ENCODE results near the gene IFI27. TPM values are rescaled to one million over a fixed set of nuclear protein-coding genes. Genes with fewer than 3 reads are reported as not detected.

IFI27 gene
- total RNA-seq, 4 donors from 2014 or later: 39.5 to 958 (median 291) TPM

- WGBS, 2 donors: 91% methylated on average over 2 of the region's 2 CpGs
- Histone ChIP-seq H3K27me3 (no peaks in the 10 kb centered on the region), H3K36me3 (peaks cover 0 to 44% (median 3%) of the 10 kb centered on the region in 3 donors), H3K27ac (no peak overlapping the region), H3K9me3 (peaks cover 0 to 8% (median 6%) of the 10 kb centered on the region in 3 donors), H3K4me3 (peak overlapping the region in 1 of 4 donors; percentile 46), H3K4me1 (peaks cover 17 to 53% (median 37%) of the 10 kb centered on the region in 3 donors)
- TF ChIP-seq POLR2A (IDR thresholded peaks at IDR 0.05): no peak
- TF ChIP-seq, protein P1, sequence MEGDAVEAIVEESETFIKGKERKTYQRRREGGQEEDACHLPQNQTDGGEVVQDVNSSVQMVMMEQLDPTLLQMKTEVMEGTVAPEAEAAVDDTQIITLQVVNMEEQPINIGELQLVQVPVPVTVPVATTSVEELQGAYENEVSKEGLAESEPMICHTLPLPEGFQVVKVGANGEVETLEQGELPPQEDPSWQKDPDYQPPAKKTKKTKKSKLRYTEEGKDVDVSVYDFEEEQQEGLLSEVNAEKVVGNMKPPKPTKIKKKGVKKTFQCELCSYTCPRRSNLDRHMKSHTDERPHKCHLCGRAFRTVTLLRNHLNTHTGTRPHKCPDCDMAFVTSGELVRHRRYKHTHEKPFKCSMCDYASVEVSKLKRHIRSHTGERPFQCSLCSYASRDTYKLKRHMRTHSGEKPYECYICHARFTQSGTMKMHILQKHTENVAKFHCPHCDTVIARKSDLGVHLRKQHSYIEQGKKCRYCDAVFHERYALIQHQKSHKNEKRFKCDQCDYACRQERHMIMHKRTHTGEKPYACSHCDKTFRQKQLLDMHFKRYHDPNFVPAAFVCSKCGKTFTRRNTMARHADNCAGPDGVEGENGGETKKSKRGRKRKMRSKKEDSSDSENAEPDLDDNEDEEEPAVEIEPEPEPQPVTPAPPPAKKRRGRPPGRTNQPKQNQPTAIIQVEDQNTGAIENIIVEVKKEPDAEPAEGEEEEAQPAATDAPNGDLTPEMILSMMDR (IDR thresholded peaks at IDR 0.05): no peak
- intact Hi-C loops (cut with DNase I): no loop called here
- DNase-seq: no peak
These were observed 35.5 kb upstream of the IFI27 start for GRCh38 chr14:94075008-94075407.

- H3K4me3 ChIP-seq: peak overlapping the region in 2 of 4 donors; percentile 46 to 69
- H3K36me3 ChIP-seq: peaks cover 0 to 44% (median 3%) of the 10 kb centered on the region in 3 donors
- no peak overlapping the region for H3K27ac ChIP-seq
- no peaks in the 10 kb centered on the region for H3K27me3 ChIP-seq
- peaks cover 0 to 8% (median 6%) of the 10 kb centered on the region in 3 donors for H3K9me3 ChIP-seq
- DNase-seq: no peak
- 51 to 60% methylated on average over 7 of the region's 7 CpGs for WGBS, 2 donors
- peaks cover 17 to 60% (median 42%) of the 10 kb centered on the region in 3 donors for H3K4me1 ChIP-seq
- no peak for TF ChIP-seq POLR2A (IDR thresholded peaks at IDR 0.05)
- TF ChIP-seq, protein P1 (IDR thresholded peaks at IDR 0.05): no peak
- intact Hi-C loops (cut with DNase I): no loop called here
These were observed 33.3 kb upstream of the IFI27 start for GRCh38 chr14:94077111-94077821.

DNA sequence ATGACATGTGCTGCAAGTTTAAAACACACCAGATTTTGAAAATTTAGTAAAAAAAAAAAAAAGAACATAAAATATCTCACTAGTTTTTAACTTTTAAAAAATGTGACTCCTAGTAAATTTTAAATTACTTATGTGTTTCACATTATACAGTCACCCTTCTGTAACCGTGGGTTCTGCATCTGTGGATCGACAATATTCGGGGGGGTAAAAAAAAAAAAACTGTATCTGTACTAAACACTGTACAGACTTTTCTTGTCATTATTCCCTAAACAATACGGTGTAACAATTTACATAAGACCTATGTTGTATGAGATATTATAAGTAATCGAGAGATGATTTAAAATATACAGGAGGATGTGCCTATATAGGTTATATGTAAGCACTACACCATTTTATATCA, 32.7 kb upstream of the IFI27 start:
- DNase-seq: no peak
- TF ChIP-seq POLR2A (IDR thresholded peaks at IDR 0.05): no peak
- TF ChIP-seq, protein P1 (IDR thresholded peaks at IDR 0.05): no peak
- peaks cover 0 to 44% (median 3%) of the 10 kb centered on the region in 3 donors for H3K36me3 ChIP-seq
- H3K27ac ChIP-seq: peak overlapping the region in 1 of 4 donors; percentile 96
- H3K9me3 ChIP-seq: peaks cover 0 to 8% (median 6%) of the 10 kb centered on the region in 3 donors
- 71 to 78% methylated on average over 5 of the region's 5 CpGs for WGBS, 2 donors
- intact Hi-C loops (cut with DNase I): no loop called here
- H3K4me3 ChIP-seq: peak overlapping the region in 2 of 4 donors; percentile 69 to 99
- H3K4me1 ChIP-seq: peaks cover 17 to 63% (median 42%) of the 10 kb centered on the region in 3 donors
- no peaks in the 10 kb centered on the region for H3K27me3 ChIP-seq

DNA sequence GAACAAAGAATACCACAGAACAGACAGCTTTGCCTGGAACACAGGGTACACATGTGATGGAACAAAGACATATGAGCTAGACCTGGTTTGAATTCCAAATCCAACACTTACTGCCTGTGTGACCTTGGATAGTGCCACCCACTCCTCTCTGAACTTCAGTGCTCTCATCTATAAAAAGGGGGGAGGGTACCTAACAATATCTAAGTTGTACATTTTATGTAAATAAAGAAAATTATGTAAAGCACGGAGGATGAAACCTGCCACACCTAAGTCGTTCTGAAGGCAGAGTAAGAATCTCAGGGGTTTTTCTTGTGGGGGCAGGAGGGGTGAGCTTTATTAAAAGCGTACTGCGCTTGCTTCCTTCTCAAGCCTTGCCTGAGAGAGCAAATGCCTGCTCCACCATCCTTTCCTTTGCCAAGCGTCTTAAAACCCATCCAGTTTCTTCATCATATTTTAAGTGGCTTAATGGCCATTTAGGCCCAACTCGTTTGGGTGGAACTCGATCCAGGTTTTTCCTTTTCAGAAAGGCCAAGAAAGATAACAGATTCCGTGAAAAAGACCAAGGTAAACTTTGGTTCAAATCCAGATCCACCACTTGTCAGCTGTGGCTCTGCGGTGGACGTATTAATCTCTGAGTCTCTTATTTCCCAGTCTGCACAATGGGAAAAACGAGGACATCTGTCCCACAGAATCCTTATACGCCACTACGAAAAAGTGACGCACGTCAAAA, 30.5 kb upstream of the IFI27 start:
- intact Hi-C loops (cut with DNase I): no loop called here
- DNase-seq: no peak
- Histone ChIP-seq H3K9me3 (peaks cover 0 to 4% (median 0%) of the 10 kb centered on the region in 3 donors), H3K36me3 (peaks cover 0 to 29% (median 3%) of the 10 kb centered on the region in 3 donors), H3K27ac (peak overlapping the region; percentile 91 to 98 (median 94)), H3K4me3 (peak overlapping the region; percentile 69 to 99 (median 84)), H3K27me3 (no peaks in the 10 kb centered on the region), H3K4me1 (peaks cover 17 to 59% (median 42%) of the 10 kb centered on the region in 3 donors)
- WGBS, 2 donors: 1 to 3% methylated on average over 14 to 15 of the region's 15 CpGs
- no peak for TF ChIP-seq POLR2A (IDR thresholded peaks at IDR 0.05)
- TF ChIP-seq, protein P1 (IDR thresholded peaks at IDR 0.05): no peak
